Activated CD4-positive, alpha-beta memory T cell treated with anti-CD3 and anti-CD28 coated beads for 36 hours (primary cell): ENCODE results near the gene WDFY1. TPM values are rescaled to one million over a fixed set of nuclear protein-coding genes. Genes with fewer than 3 reads are reported as not detected.

Source experiments
- CTCF ChIA-PET: fragments of 350-600 bp; sonication (Branson Sonifier 250); formaldehyde crosslinking; loops from one replicate; lab custom pipeline; 2021; ENCODE audit warnings: antibody characterized with exemption, inconsistent platforms; lab: Charles Lee
- POLR2A ChIA-PET: fragments of 350-600 bp; sonication (Branson Sonifier 250); formaldehyde crosslinking; loops from one replicate; lab custom pipeline; 2021; ENCODE audit warnings: antibody characterized with exemption; lab: Charles Lee
- DNase-seq: peaks from one replicate; pipeline ENCODE4 v3.0.0-alpha.2; 2020
- H3K27ac Mint-ChIP-seq: one replicate; pipeline ENCODE4 v1.8.0; 2021; ENCODE audit warnings: mixed read lengths
- H3K27me3 Mint-ChIP-seq: one replicate; pipeline ENCODE4 v1.8.0; 2021; ENCODE audit warnings: mixed read lengths
- H3K36me3 Mint-ChIP-seq: one replicate; pipeline ENCODE4 v1.8.0; 2021; ENCODE audit warnings: mixed read lengths
- H3K4me1 Mint-ChIP-seq: one replicate; pipeline ENCODE4 v1.8.0; 2021; ENCODE audit warnings: low read depth, mixed read lengths
- H3K4me3 Mint-ChIP-seq: one replicate; pipeline ENCODE4 v1.8.0; 2021; ENCODE audit warnings: mild to moderate bottlenecking, mixed read lengths
- H3K9me3 Mint-ChIP-seq: one replicate; pipeline ENCODE4 v1.8.0; 2021; ENCODE audit warnings: mixed read lengths
- intact Hi-C: fragments of 100-400 bp; cut with micrococcal nuclease; formaldehyde crosslinking; loops from one replicate; pipeline ENCODE4 v1.15.1; 2023
- total RNA-seq, 2 experiments: library from RNA; stranded (reverse); gene quantifications; one replicate each; pipeline ENCODE4 v1.2.3, GENCODE V29; 2021

The WDFY1 gene
- total RNA-seq, 2 experiments from 2014 or later, result 48.7 to 50.1 TPM

- POLR2A ChIA-PET, result interaction anchor here (1.7 kb wide), 1 partner anchor 13 kb away, joined by 6 read pairs; no protein-coding TSS in a partner anchor
- Mint-ChIP-seq H3K27ac (no peak overlapping the region), H3K9me3 (peaks cover 5% of the 10 kb centered on the region), H3K4me1 (peaks cover 53% of the 10 kb centered on the region), H3K4me3 (no peak overlapping the region), H3K27me3 (no peaks in the 10 kb centered on the region), H3K36me3 (peaks cover 10% of the 10 kb centered on the region)
- DNase-seq, result no peak
- intact Hi-C loops, result loop anchor here (1.0 kb wide), 1 partner anchor 13 kb away; no protein-coding TSS in a partner anchor
- CTCF ChIA-PET, result interaction anchor here (0.5 kb wide), 1 partner anchor 65 kb away, joined by 3 read pairs; no protein-coding TSS in a partner anchor
These were observed 16.8 kb downstream of the WDFY1 start for GRCh38 chr2:223928113-223929006.

DNA sequence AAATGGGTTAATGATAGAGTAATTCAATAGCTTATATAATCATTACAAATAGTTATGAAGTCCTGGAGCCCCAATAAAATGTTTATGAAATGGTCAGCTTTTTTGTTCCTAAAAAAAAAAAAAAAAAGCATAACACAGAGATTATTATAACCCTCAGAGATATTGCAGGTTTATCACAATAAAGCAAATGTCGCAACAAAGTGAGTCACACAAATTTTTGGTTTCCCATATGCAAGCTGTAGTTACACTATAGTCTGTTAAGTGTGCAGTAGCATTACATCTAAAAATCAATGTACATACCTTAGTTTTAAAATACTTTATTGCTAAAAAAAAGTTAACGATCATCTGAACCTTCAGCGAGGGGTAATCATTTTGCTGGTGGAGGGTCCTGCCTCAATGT, 20.0 kb downstream of the WDFY1 start:
- H3K4me1 Mint-ChIP-seq, result peaks cover 50% of the 10 kb centered on the region
- peaks cover 19% of the 10 kb centered on the region for H3K36me3 Mint-ChIP-seq
- POLR2A ChIA-PET, result no interaction called here
- intact Hi-C loops, result no loop called here
- no peak overlapping the region for H3K27ac Mint-ChIP-seq
- CTCF ChIA-PET, result no interaction called here
- no peak for DNase-seq
- H3K27me3 Mint-ChIP-seq, result no peaks in the 10 kb centered on the region
- no peak overlapping the region for H3K4me3 Mint-ChIP-seq
- peaks cover 5% of the 10 kb centered on the region for H3K9me3 Mint-ChIP-seq

DNA sequence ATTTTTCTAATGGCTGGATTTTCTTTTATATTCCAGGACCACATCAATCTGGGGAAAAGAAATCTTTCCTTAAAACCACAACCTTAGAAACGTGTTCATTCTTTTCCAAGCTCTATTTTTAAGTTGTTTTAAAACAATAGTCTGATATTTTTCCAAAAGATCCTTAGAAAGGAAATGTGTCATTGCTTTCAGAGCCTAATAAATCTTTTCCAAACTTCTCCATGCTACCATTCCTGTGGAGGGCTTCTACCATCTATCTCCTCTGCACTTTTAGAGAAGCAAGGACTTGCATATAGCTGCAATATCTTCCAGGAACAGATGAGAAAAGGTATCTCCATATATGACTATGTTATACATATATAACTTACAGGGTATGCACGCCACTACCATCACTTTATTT, 21.2 kb downstream of the WDFY1 start:
- peaks cover 40% of the 10 kb centered on the region for H3K4me1 Mint-ChIP-seq
- intact Hi-C loops, result no loop called here
- no peak for DNase-seq
- H3K27me3 Mint-ChIP-seq, result no peaks in the 10 kb centered on the region
- no peak overlapping the region for H3K4me3 Mint-ChIP-seq
- CTCF ChIA-PET, result interaction anchor here (0.5 to 0.8 kb wide), 2 partner anchors 845 to 1234 kb away, joined by 3 read pairs; no protein-coding TSS in a partner anchor
- H3K27ac Mint-ChIP-seq, result no peak overlapping the region
- POLR2A ChIA-PET, result no interaction called here
- peaks cover 5% of the 10 kb centered on the region for H3K9me3 Mint-ChIP-seq
- H3K36me3 Mint-ChIP-seq, result peaks cover 19% of the 10 kb centered on the region

DNA sequence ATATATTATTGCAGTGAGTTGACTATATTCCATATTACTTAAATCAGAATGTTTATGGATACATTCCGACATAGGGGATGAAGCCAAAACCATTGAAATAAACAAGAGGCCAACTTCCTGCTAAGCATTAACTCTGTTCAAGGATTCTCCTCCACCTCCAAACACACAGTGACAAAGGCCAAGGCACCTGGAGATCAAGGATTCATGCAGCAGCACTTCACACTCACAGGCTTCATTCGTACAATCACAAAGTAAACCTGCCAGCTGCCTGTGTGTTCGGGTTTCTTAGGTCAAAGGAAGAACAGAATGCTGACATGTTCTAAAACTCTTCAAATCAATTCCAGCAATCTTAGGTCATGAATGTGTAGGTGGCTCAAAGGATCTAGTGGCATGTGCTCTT, 22.8 kb downstream of the WDFY1 start:
- POLR2A ChIA-PET, result no interaction called here
- Mint-ChIP-seq H3K27ac (peak overlapping the region; percentile 40), H3K36me3 (peaks cover 19% of the 10 kb centered on the region), H3K4me3 (no peak overlapping the region), H3K4me1 (peaks cover 30% of the 10 kb centered on the region), H3K9me3 (peaks cover 5% of the 10 kb centered on the region), H3K27me3 (no peaks in the 10 kb centered on the region)
- intact Hi-C loops, result no loop called here
- DNase-seq, result no peak
- CTCF ChIA-PET, result no interaction called here

GRCh38 chr2:223921204-223921603, 23.9 kb downstream of the WDFY1 start:
- Mint-ChIP-seq H3K27me3 (no peaks in the 10 kb centered on the region), H3K9me3 (no peaks in the 10 kb centered on the region), H3K4me3 (no peak overlapping the region), H3K36me3 (peaks cover 19% of the 10 kb centered on the region), H3K27ac (no peak overlapping the region), H3K4me1 (peaks cover 30% of the 10 kb centered on the region)
- ChIA-PET POLR2A (no interaction called here), CTCF (no interaction called here)
- intact Hi-C loops, result no loop called here
- DNase-seq, result no peak

DNA sequence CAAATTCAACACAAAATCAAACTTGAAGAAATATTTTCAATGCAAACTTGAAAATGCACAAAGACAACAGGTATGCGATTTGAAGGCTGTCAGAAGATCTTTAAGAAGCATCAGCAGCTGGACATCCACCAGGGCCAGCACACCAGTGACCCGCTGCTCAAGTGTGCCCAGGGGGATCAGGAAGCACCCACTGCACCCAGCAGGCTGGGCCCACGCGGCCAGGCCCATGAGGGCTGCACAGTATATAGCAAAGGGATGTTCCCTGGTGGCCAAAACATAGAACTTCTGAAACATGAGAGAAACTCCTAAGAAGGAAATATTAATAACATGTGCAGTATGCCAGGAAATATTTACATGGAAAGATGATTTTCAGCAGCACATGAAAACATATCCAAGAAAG, 25.0 kb downstream of the WDFY1 start:
- ChIA-PET CTCF (interaction anchor here (0.7 kb wide), 1 partner anchor 19 kb away, joined by 3 read pairs; no protein-coding TSS in a partner anchor), POLR2A (no interaction called here)
- intact Hi-C loops, result no loop called here
- no peak overlapping the region for H3K4me3 Mint-ChIP-seq
- peaks cover 12% of the 10 kb centered on the region for H3K36me3 Mint-ChIP-seq
- no peak for DNase-seq
- no peak overlapping the region for H3K27ac Mint-ChIP-seq
- H3K4me1 Mint-ChIP-seq, result peaks cover 23% of the 10 kb centered on the region
- H3K9me3 Mint-ChIP-seq, result no peaks in the 10 kb centered on the region
- H3K27me3 Mint-ChIP-seq, result no peaks in the 10 kb centered on the region

DNA sequence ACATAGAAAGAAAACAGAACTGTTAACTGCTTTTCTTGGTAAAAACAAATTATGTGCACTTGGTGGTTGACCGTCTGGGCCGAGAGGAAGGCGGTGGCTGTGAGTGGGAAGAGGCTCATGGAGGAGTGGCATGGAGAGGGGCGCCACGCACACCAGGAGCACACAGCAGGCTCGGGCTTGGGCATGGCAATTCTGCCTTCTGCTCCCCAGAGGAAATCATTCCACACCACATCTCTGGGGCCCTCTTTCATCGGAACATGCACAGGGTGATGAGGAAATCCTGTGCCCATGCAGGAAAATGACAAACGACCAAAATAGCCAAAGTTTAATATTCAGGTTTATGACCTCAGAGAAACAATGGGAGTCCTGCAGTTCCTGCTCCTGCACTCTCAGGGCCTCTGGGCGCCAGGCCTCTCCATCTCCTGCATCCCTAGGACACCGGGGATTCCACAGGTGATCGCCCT, 26.4 kb downstream of the WDFY1 start:
- Mint-ChIP-seq H3K4me3 (no peak overlapping the region), H3K36me3 (peaks cover 14% of the 10 kb centered on the region), H3K4me1 (peaks cover 22% of the 10 kb centered on the region), H3K27ac (no peak overlapping the region), H3K27me3 (no peaks in the 10 kb centered on the region), H3K9me3 (no peaks in the 10 kb centered on the region)
- ChIA-PET POLR2A (no interaction called here), CTCF (no interaction called here)
- no peak for DNase-seq
- intact Hi-C loops, result no loop called here

DNA sequence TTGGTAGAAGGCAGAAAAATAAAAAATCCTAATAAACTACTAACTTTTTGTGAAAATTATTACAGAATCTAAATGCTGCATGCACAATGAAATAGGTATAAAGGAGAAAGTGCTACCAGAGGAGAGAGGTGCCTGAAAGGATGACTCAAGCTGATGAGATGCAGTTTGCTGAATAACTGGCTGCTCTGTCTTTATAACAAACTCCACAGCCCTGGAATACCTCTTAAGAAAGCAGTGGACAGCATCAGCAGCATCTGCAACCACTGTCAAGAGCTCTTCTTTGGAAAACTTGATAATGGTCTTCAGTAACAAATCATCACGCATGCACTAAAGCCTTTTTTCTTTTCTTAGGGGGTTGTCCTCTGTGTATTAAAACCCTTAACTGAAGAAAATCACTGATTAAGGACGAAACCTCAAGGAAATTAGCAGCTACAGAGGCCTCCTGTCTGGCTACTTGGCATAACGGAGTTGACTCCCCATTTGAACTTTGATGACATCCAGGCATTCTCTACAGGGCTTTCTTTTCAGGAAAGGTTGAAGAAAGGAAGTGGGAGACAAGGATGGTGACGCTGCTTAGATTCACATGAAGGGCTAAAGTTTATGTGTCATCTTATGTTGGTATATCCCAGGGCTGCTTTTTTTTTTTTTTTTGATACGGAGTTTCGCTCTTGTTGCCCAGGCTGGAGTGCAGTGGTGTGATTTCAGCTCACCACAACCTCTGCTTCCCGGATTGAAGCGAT, 28.8 kb downstream of the WDFY1 start:
- Mint-ChIP-seq H3K4me3 (no peak overlapping the region), H3K27me3 (no peaks in the 10 kb centered on the region), H3K4me1 (peaks cover 5% of the 10 kb centered on the region), H3K27ac (no peak overlapping the region), H3K36me3 (peaks cover 10% of the 10 kb centered on the region), H3K9me3 (no peaks in the 10 kb centered on the region)
- no peak for DNase-seq
- ChIA-PET CTCF (interaction anchor here (0.7 kb wide), 1 partner anchor 90 kb away, joined by 4 read pairs; no protein-coding TSS in a partner anchor), POLR2A (no interaction called here)
- intact Hi-C loops, result no loop called here

DNA sequence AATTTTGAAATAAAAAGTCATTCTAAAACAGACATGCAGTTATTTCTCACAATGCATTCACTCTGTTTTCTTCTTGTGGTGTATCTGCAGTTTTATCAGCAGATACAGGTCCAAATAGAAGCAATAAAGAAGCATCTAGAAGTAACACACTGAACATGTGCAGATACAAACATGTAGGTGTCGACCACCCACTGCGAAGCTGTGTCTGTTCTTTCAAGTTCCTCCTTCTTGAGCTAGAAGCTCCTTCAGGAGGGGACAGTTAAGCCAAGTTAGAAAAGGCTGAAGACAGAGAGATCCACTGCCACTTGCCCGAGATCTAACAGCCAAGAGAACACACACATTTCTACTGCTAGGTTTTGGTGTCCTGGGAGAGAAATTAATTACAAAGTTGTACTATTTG, 30.1 kb downstream of the WDFY1 start:
- POLR2A ChIA-PET, result no interaction called here
- Mint-ChIP-seq H3K27me3 (no peaks in the 10 kb centered on the region), H3K27ac (no peak overlapping the region), H3K36me3 (peaks cover 10% of the 10 kb centered on the region), H3K4me3 (no peak overlapping the region), H3K9me3 (no peaks in the 10 kb centered on the region), H3K4me1 (peaks cover 2% of the 10 kb centered on the region)
- CTCF ChIA-PET, result interaction anchor here (0.8 to 1.1 kb wide), 2 partner anchors 55 to 79 kb away, joined by 3 read pairs; no protein-coding TSS in a partner anchor
- DNase-seq, result no peak
- intact Hi-C loops, result no loop called here

- H3K27me3 Mint-ChIP-seq, result no peaks in the 10 kb centered on the region
- no peak overlapping the region for H3K4me3 Mint-ChIP-seq
- CTCF ChIA-PET, result interaction anchor here (0.7 to 1.1 kb wide), 2 partner anchors 27 to 56 kb away, joined by 3 to 4 read pairs; no protein-coding TSS in a partner anchor
- POLR2A ChIA-PET, result no interaction called here
- intact Hi-C loops, result no loop called here
- peaks cover 11% of the 10 kb centered on the region for H3K36me3 Mint-ChIP-seq
- H3K4me1 Mint-ChIP-seq, result peaks cover 2% of the 10 kb centered on the region
- no peak for DNase-seq
- H3K27ac Mint-ChIP-seq, result no peak overlapping the region
- H3K9me3 Mint-ChIP-seq, result no peaks in the 10 kb centered on the region
These were observed 30.8 kb downstream of the WDFY1 start for GRCh38 chr2:223914324-223914723.

DNA sequence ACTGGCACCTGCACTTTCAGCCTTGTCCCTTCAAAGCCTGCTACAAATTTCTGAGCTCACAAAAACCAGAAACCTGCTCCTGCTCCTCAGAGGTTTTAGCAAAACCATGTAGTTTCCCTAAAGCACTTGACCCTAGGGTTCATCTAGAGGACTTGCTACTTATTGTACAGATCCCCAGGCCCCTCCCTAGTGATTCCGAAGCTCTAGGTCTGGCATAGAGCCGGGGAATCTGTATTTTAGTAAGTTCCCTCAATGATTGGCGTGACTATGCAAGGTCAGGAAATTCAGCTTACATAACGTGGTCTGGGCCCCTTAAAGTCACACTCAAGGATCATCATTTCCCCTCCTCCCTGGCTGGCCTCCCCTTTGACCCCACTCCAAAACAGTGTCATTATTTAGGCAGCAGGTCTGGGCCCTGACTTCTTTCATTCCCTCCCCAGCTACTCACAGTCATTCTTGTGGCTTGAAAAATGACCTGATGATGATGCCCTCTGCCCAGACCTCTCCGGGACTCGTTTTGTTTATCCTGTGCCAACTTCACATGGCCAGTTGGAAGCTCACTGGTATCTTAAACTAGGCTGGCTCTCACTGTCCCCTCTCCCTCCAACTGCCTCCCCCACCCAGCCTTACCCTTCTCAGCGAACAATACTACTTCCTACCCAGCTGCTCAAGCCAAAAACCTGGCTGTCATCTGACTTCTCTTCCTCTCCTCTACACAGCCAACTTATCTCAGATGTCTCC, 36.0 kb downstream of the WDFY1 start:
- no peaks in the 10 kb centered on the region for H3K4me1 Mint-ChIP-seq
- no peaks in the 10 kb centered on the region for H3K9me3 Mint-ChIP-seq
- no peak overlapping the region for H3K27ac Mint-ChIP-seq
- intact Hi-C loops, result no loop called here
- POLR2A ChIA-PET, result interaction anchor here (0.8 kb wide), 1 partner anchor 33 kb away, joined by 4 read pairs; no protein-coding TSS in a partner anchor
- H3K27me3 Mint-ChIP-seq, result no peaks in the 10 kb centered on the region
- DNase-seq, result no peak
- H3K4me3 Mint-ChIP-seq, result no peak overlapping the region
- H3K36me3 Mint-ChIP-seq, result peaks cover 17% of the 10 kb centered on the region
- CTCF ChIA-PET, result no interaction called here
